Neural crest cell (in vitro differentiated cells): ENCODE results near the gene GRK5. TPM values are rescaled to one million over a fixed set of nuclear protein-coding genes. Genes with fewer than 3 reads are reported as not detected.

Experiments
- DNase-seq: peaks from one replicate; pipeline ENCODE4 v3.0.0; 2021; ENCODE audit warnings: low read depth, mixed read lengths, low spot score
- H3K27ac Mint-ChIP-seq: one replicate; pipeline ENCODE4 v1.8.0; 2021; ENCODE audit warnings: mild to moderate bottlenecking, mixed read lengths; ENCODE audit not compliant: unreplicated experiment
- H3K27me3 Mint-ChIP-seq: 2 replicates; pipeline ENCODE4 v1.8.0; 2021; ENCODE audit warnings: low read depth, mild to moderate bottlenecking, mixed read lengths
- H3K36me3 Mint-ChIP-seq: 2 replicates; pipeline ENCODE4 v1.8.0; 2021; ENCODE audit warnings: low read depth, mild to moderate bottlenecking, mixed read lengths
- H3K4me1 Mint-ChIP-seq: 2 replicates; pipeline ENCODE4 v1.8.0; 2021; ENCODE audit warnings: mixed read lengths
- H3K4me3 Mint-ChIP-seq: one replicate; pipeline ENCODE4 v1.8.0; 2021; ENCODE audit warnings: mild to moderate bottlenecking, mixed read lengths
- H3K9me3 Mint-ChIP-seq: 2 replicates; pipeline ENCODE4 v1.8.0; 2021; ENCODE audit warnings: mixed read lengths
- CTCF ChIP-seq: fragments of 200-600 bp; sonication (generic); conservative IDR thresholded peaks from 2 replicates; pipeline ENCODE4 v1.5.0; 2021; ENCODE audit warnings: antibody characterized with exemption, mild to moderate bottlenecking
- total RNA-seq: library from RNA; stranded (reverse); gene quantifications from 2 replicates; pipeline ENCODE4 v1.2.1, GENCODE V29; 2021

Gene GRK5
- total RNA-seq, 1 donor from 2014 or later, result 13.5 TPM

DNA sequence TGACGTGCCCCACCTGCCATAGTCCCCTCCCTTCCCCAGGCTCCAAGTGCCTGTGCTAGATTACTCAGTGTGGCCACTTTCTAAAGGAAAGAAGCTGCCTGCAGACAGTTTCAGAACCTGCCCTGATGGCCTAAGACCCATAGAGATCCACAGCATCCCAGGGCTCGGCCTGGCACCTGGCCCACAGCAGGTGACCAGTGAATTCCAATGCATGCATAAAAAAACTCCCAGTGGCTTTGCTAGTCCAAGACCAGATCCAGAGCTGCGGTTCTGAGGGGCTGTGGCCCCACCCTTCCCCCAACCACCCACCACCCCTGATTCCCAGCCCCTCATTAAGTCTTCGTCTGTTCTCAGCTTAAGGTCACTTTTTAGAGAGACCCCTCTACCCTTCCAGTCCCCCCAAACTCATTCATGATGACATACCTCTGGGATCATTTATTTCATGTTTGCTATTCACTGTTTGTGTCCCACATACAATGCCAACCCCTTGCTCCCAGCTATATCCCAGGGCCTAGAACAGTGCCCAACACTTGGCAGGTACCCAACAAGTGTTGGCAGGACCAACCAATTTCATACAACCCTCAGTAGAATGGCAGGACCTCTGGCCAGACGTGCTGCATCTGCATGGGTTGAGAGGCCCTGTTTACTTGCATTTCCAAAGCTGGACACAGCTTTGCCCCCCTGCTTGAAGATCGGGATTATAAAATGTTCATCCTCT, 217.0 kb downstream of the GRK5 start:
- no peaks in the 10 kb centered on the region for H3K9me3 Mint-ChIP-seq
- no peaks in the 10 kb centered on the region for H3K27me3 Mint-ChIP-seq
- peaks cover 33% of the 10 kb centered on the region for H3K4me1 Mint-ChIP-seq
- TF ChIP-seq CTCF, result no peak
- H3K4me3 Mint-ChIP-seq, result peak overlapping the region; percentile 17
- no peak for DNase-seq
- no peak overlapping the region for H3K27ac Mint-ChIP-seq
- H3K36me3 Mint-ChIP-seq, result no peaks in the 10 kb centered on the region

- DNase-seq, result no peak
- Mint-ChIP-seq H3K9me3 (no peaks in the 10 kb centered on the region), H3K4me3 (no peak overlapping the region), H3K36me3 (no peaks in the 10 kb centered on the region), H3K27me3 (no peaks in the 10 kb centered on the region), H3K27ac (peak overlapping the region; percentile 76), H3K4me1 (peaks cover 28% of the 10 kb centered on the region)
- no peak for TF ChIP-seq CTCF
Measured at GRCh38 chr10:119425102-119425880, 217.9 kb downstream of the GRK5 start.

DNA sequence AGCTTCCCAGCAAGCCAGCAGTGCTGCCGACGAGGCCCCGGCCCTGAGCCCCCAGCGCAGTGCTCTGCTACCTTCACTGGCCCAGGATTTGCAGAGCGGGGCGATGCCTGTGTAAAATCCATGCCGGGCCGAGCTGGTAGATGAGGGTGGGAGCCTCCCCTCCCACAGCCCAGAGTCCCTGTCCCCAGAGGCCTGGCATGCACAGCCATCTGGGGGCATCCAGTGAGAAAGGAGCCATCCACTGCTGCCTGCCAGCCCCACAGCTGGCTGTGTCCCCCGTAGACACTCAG, 218.5 kb downstream of the GRK5 start:
- H3K4me3 Mint-ChIP-seq, result no peak overlapping the region
- peak overlapping the region; percentile 76 for H3K27ac Mint-ChIP-seq
- peaks cover 26% of the 10 kb centered on the region for H3K4me1 Mint-ChIP-seq
- no peak for DNase-seq
- TF ChIP-seq CTCF, result no peak
- H3K36me3 Mint-ChIP-seq, result peaks cover 3% of the 10 kb centered on the region
- no peaks in the 10 kb centered on the region for H3K27me3 Mint-ChIP-seq
- no peaks in the 10 kb centered on the region for H3K9me3 Mint-ChIP-seq

DNA sequence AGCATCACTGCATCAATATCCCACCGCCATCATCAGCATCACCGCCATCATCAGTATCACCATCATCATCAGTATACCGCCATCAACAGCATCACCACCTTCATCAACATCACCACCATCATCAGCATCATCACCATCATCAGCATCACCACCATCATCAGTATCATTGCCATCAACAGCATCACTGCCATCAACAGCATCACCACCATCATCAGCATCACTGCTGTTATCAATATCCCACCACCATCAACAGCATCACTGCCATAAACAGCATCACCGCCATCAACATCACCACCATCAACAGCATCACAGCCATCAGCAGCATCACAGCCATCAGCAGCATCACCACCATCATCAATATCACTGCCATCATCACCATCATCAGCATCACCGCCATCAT, 219.3 kb downstream of the GRK5 start:
- Mint-ChIP-seq H3K27me3 (no peaks in the 10 kb centered on the region), H3K36me3 (peaks cover 3% of the 10 kb centered on the region), H3K4me1 (peaks cover 18% of the 10 kb centered on the region), H3K27ac (no peak overlapping the region), H3K9me3 (no peaks in the 10 kb centered on the region), H3K4me3 (no peak overlapping the region)
- TF ChIP-seq CTCF, result no peak
- no peak for DNase-seq

- Mint-ChIP-seq H3K9me3 (no peaks in the 10 kb centered on the region), H3K27ac (no peak overlapping the region), H3K4me3 (no peak overlapping the region), H3K4me1 (peaks cover 11% of the 10 kb centered on the region), H3K27me3 (no peaks in the 10 kb centered on the region), H3K36me3 (peaks cover 3% of the 10 kb centered on the region)
- no peak for DNase-seq
- no peak for TF ChIP-seq CTCF
Measured at GRCh38 chr10:119427263-119427864, 220.0 kb downstream of the GRK5 start.
